Osteoblast (primary cell): ENCODE results near the gene PRR14L. TPM values are rescaled to one million over a fixed set of nuclear protein-coding genes. Genes with fewer than 3 reads are reported as not detected.
A peak's percentile ranks its signal among the peaks of the same experiment; 100 is the strongest.
"Not testable (repeated sequence)": the region's sequence is repeated elsewhere in the genome, so short reads cannot be mapped to it uniquely, and the experiment has no call there.

Experiments
- DNase-seq: peaks from one replicate; pipeline ENCODE4 v3.0.0; 2011; ENCODE audit warnings: low spot score, mixed read lengths; ENCODE audit not compliant: insufficient read length; ENCODE audit errors: missing footprints
- H2AFZ ChIP-seq: 2 replicates; pipeline ENCODE4 v1.6.0; 2011; ENCODE audit warnings: mild to moderate bottlenecking, low read length
- H3K27ac ChIP-seq: 2 replicates; pipeline ENCODE4 v1.5.1; 2011; ENCODE audit warnings: mild to moderate bottlenecking, low read depth, low read length, moderate library complexity
- H3K27me3 ChIP-seq: 2 replicates; pipeline ENCODE4 v1.6.0; 2012; ENCODE audit warnings: mild to moderate bottlenecking, control low read depth, inconsistent platforms, low read length, moderate library complexity; ENCODE audit not compliant: insufficient read depth
- H3K36me3 ChIP-seq: 2 replicates; pipeline ENCODE4 v1.5.1; 2011; ENCODE audit warnings: mild to moderate bottlenecking, low read length, control low read depth, moderate library complexity; ENCODE audit not compliant: insufficient read depth
- H3K4me1 ChIP-seq: 2 replicates; pipeline ENCODE4 v1.5.1; 2011; ENCODE audit warnings: mild to moderate bottlenecking, low read length, control low read depth, moderate library complexity; ENCODE audit not compliant: insufficient read depth
- H3K4me2 ChIP-seq: 2 replicates; pipeline ENCODE4 v1.6.0; 2011; ENCODE audit warnings: mild to moderate bottlenecking, low read length; ENCODE audit not compliant: insufficient read depth
- H3K4me3 ChIP-seq: fragments of 200-600 bp; sonication (generic); 3 replicates; pipeline ENCODE4 v1.5.1; 2012; ENCODE audit warnings: mild to moderate bottlenecking, low read length, inconsistent platforms; ENCODE audit not compliant: insufficient read depth
- H3K79me2 ChIP-seq: 2 replicates; pipeline ENCODE4 v1.6.0; 2012; ENCODE audit warnings: mild to moderate bottlenecking, low read length, control low read depth, inconsistent platforms; ENCODE audit not compliant: insufficient read depth
- H3K9me3 ChIP-seq: 2 replicates; pipeline ENCODE4 v1.5.1; 2011; ENCODE audit warnings: low read depth, low read length, control low read depth
- H4K20me1 ChIP-seq: 2 replicates; pipeline ENCODE4 v1.6.0; 2012; ENCODE audit warnings: mild to moderate bottlenecking, low read length, control low read depth; ENCODE audit not compliant: insufficient read depth
- total RNA-seq: library from RNA; depleted of rRNA; stranded (reverse); fragments of >200 nt; gene quantifications from 2 replicates; pipeline ENCODE4 v1.2.3, GENCODE V29; 2012
- TF ChIP-seq, protein P1 (sequence below): IDR thresholded peaks from 2 replicates; pipeline ENCODE4 v1.5.1; 2011; ENCODE audit warnings: mild to moderate bottlenecking, low read depth, low read length, moderate library complexity; ENCODE audit errors: extremely low read depth

The PRR14L gene
- total RNA-seq, 1 donor: 22.1 TPM

DNA sequence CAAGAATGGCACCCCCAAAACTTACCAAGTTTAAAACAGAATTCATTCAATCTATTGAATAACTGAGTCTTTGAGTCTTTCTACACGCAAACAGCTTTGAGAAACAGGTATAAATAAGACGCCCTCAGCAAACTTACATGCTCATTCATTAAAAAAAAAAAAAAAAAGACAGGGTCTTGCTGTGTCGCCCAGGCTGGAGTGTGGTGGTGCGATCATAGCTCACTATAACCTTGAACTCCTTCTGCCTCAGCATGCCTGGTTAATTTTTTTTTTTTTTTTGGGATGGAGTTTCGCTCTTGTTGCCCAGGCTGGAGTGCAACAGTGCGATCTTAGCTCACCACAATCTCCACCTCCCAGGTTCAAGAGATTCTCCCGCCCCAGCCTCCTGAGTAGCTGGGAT, 6.1 kb downstream of the PRR14L start:
- Histone ChIP-seq H4K20me1 (peaks cover 10% of the 10 kb centered on the region), H3K27ac (no peak overlapping the region)
- TF ChIP-seq, protein P1, sequence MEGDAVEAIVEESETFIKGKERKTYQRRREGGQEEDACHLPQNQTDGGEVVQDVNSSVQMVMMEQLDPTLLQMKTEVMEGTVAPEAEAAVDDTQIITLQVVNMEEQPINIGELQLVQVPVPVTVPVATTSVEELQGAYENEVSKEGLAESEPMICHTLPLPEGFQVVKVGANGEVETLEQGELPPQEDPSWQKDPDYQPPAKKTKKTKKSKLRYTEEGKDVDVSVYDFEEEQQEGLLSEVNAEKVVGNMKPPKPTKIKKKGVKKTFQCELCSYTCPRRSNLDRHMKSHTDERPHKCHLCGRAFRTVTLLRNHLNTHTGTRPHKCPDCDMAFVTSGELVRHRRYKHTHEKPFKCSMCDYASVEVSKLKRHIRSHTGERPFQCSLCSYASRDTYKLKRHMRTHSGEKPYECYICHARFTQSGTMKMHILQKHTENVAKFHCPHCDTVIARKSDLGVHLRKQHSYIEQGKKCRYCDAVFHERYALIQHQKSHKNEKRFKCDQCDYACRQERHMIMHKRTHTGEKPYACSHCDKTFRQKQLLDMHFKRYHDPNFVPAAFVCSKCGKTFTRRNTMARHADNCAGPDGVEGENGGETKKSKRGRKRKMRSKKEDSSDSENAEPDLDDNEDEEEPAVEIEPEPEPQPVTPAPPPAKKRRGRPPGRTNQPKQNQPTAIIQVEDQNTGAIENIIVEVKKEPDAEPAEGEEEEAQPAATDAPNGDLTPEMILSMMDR: no peak

DNA sequence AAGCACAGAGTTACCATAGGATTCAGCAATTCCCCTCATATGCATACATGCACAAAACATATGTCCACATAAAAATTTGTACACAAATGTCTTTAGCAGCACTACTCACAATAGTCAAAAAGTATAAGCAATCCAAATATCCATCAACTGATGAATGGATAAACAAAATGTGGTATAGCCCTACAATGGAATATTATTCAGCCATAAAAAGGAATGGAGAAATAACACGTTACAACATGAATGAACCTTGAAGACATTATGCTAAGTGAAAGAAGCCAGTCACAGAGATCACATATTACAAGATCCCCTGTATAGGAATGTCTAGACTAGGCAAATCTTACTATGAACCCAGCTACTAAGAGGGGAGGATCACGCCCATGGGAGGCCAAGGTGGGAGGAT, 7.2 kb downstream of the PRR14L start:
- no peaks in the 10 kb centered on the region for H3K9me3 ChIP-seq
- no peak overlapping the region for H3K4me2 ChIP-seq
- H3K4me1 ChIP-seq: no peaks in the 10 kb centered on the region
- H3K27me3 ChIP-seq: no peaks in the 10 kb centered on the region
- H3K79me2 ChIP-seq: peaks cover 91% of the 10 kb centered on the region
- peaks cover 12% of the 10 kb centered on the region for H3K36me3 ChIP-seq
- H2AFZ ChIP-seq: no peak overlapping the region
- DNase-seq: no peak
- TF ChIP-seq, protein P1: no peak
- no peak overlapping the region for H3K27ac ChIP-seq
- H3K4me3 ChIP-seq: no peak overlapping the region
- peaks cover 18% of the 10 kb centered on the region for H4K20me1 ChIP-seq

More for the DNA sequence above, 6.1 kb downstream of the PRR14L start:
- H3K36me3 ChIP-seq: peaks cover 2% of the 10 kb centered on the region
- peaks cover 91% of the 10 kb centered on the region for H3K79me2 ChIP-seq
- H3K27me3 ChIP-seq: no peaks in the 10 kb centered on the region
- no peaks in the 10 kb centered on the region for H3K9me3 ChIP-seq
- no peak overlapping the region for H2AFZ ChIP-seq
- peaks cover 11% of the 10 kb centered on the region for H3K4me1 ChIP-seq
- no peak for DNase-seq
- no peak overlapping the region for H3K4me2 ChIP-seq
- no peak overlapping the region for H3K4me3 ChIP-seq

DNA sequence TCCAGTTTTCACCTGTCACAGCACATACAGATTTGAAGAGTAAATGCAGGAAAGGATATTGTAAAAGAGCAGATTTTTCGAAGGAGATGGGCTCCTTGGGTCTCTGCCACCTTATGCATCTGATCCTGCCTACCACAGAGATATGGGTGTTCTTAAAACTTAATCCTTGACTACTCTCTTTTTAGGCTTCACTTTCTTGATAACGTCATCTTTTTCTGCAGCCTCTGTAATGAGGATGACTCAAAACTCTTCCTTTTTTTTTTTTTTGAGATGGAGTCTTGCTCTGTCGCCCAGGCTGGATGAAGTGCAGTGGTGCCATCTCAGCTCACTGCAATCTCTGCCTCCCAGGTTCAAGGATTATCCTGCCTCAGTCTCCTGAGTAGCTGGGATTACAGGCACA, 7.8 kb downstream of the PRR14L start:
- DNase-seq: peak; percentile 85
- no peak overlapping the region for H3K4me2 ChIP-seq
- peaks cover 91% of the 10 kb centered on the region for H3K79me2 ChIP-seq
- no peaks in the 10 kb centered on the region for H3K9me3 ChIP-seq
- H4K20me1 ChIP-seq: peaks cover 18% of the 10 kb centered on the region
- no peak overlapping the region for H3K27ac ChIP-seq
- no peak overlapping the region for H3K4me3 ChIP-seq
- no peaks in the 10 kb centered on the region for H3K27me3 ChIP-seq
- no peaks in the 10 kb centered on the region for H3K4me1 ChIP-seq
- TF ChIP-seq, protein P1: no peak
- H2AFZ ChIP-seq: no peak overlapping the region
- H3K36me3 ChIP-seq: peaks cover 16% of the 10 kb centered on the region

DNA sequence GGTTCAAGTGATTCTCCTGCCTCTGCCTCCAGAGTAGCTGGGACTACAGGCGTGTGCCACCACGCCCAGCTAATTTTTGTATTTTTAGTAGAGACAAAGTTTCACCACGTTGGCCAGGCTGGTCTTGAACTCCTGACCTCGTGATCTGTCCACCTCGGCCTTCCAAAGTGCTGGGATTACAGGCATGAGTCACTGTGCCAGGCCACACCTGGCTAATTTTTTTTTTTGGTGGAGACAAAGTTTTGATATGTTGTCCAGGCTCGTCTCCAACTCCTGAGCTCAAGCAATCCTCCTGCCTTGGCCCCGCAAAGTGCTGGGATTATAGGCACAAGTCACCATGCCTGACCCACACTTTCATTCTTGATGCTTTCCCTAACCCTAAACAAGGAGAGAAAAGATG, 9.6 kb downstream of the PRR14L start:
- not testable (repeated sequence) for H3K27ac ChIP-seq, DNase-seq, H3K4me1 ChIP-seq, H3K4me3 ChIP-seq, H2AFZ ChIP-seq, H3K4me2 ChIP-seq, H3K9me3 ChIP-seq, H3K27me3 ChIP-seq
- peaks cover 18% of the 10 kb centered on the region for H4K20me1 ChIP-seq
- H3K79me2 ChIP-seq: peaks cover 86% of the 10 kb centered on the region
- peaks cover 13% of the 10 kb centered on the region for H3K36me3 ChIP-seq

DNA sequence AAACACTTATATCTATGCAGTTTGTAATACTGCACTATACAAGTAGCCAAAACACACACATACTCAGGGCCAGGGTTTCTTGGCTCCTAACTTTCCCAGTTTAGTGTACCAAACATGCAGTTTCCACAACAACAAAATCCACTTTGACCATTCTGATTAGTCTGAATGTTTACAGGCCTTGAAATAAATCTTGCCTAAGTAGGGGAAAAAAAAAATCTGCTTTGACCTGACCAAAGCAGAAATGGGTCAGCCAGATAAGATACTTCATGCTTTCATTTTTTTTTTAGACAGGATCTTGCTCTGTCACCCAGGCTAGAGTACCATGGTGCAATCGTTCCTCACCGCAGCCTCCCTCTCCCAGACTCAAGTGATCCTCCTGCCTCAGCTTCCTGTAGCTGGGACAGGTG, 10.1 kb downstream of the PRR14L start:
- H3K79me2 ChIP-seq: peaks cover 87% of the 10 kb centered on the region
- no peak overlapping the region for H3K4me2 ChIP-seq
- TF ChIP-seq, protein P1: no peak
- H3K4me1 ChIP-seq: peaks cover 2% of the 10 kb centered on the region
- H2AFZ ChIP-seq: no peak overlapping the region
- no peak for DNase-seq
- H3K27me3 ChIP-seq: no peaks in the 10 kb centered on the region
- H3K27ac ChIP-seq: no peak overlapping the region
- peaks cover 18% of the 10 kb centered on the region for H4K20me1 ChIP-seq
- H3K4me3 ChIP-seq: no peak overlapping the region
- no peaks in the 10 kb centered on the region for H3K9me3 ChIP-seq
- peaks cover 13% of the 10 kb centered on the region for H3K36me3 ChIP-seq
